ENCODE measurements around the gene TRAPPC8.
"Not testable (repeated sequence)": the region's sequence is repeated elsewhere in the genome, so short reads cannot be mapped to it uniquely, and the experiment has no call there.

Gene TRAPPC8

GRCh38 chr18:31918733-31919132, 24.2 kb downstream of the TRAPPC8 start:
- Histone ChIP-seq H3K4me1 (ENCODE audit: control insufficient read depth, insufficient read depth, low read length) (no peaks in the 10 kb centered on the region), H3K27me3 (ENCODE audit: control insufficient read depth, insufficient read depth, low read length) (no peaks in the 10 kb centered on the region), H3K4me3 (ENCODE audit: low read length) (no peak overlapping the region), H3K36me3 (ENCODE audit: control insufficient read depth, insufficient read depth, low read length) (no peaks in the 10 kb centered on the region), H3K27ac (ENCODE audit: low read length) (no peak overlapping the region), H3K9me3 (ENCODE audit: control insufficient read depth, insufficient read depth, low read length) (no peaks in the 10 kb centered on the region)
- no peak for DNase-seq (ENCODE audit: low read depth, low spot score)
- no CpG with 5 or more reads among the region's 1 CpG for WGBS (ENCODE audit: insufficient coverage, insufficient read length)

GRCh38 chr18:31901063-31901462, 41.9 kb downstream of the TRAPPC8 start:
- no peak for DNase-seq (ENCODE audit: low read depth, low spot score)
- H3K27me3 ChIP-seq (ENCODE audit: control insufficient read depth, insufficient read depth, low read length), result no peaks in the 10 kb centered on the region
- H3K9me3 ChIP-seq (ENCODE audit: control insufficient read depth, insufficient read depth, low read length), result no peaks in the 10 kb centered on the region
- H3K4me3 ChIP-seq (ENCODE audit: low read length), result no peak overlapping the region
- no peak overlapping the region for H3K27ac ChIP-seq (ENCODE audit: low read length)
- peaks cover 8% of the 10 kb centered on the region; the same call in 1 of the 2 replicates for H3K36me3 ChIP-seq (ENCODE audit: control insufficient read depth, insufficient read depth, low read length)
- H3K4me1 ChIP-seq (ENCODE audit: control insufficient read depth, insufficient read depth, low read length), result no peaks in the 10 kb centered on the region

- DNase-seq (ENCODE audit: low read depth, low spot score); H3K4me1 ChIP-seq (ENCODE audit: control insufficient read depth, insufficient read depth, low read length); H3K27me3 ChIP-seq (ENCODE audit: control insufficient read depth, insufficient read depth, low read length); H3K27ac ChIP-seq (ENCODE audit: low read length); H3K36me3 ChIP-seq (ENCODE audit: control insufficient read depth, insufficient read depth, low read length); H3K4me3 ChIP-seq (ENCODE audit: low read length); H3K9me3 ChIP-seq (ENCODE audit: control insufficient read depth, insufficient read depth, low read length): not testable (repeated sequence)
- no CpG with 5 or more reads among the region's 7 CpGs for whole genome bisulfite sequencing (ENCODE audit: insufficient coverage, insufficient read length)
These were observed 43.2 kb downstream of the TRAPPC8 start for GRCh38 chr18:31899771-31900170.

GRCh38 chr18:31892936-31893335, 50.0 kb downstream of the TRAPPC8 start:
- no peak overlapping the region for H3K27ac ChIP-seq (ENCODE audit: low read length)
- no peak overlapping the region for H3K4me3 ChIP-seq (ENCODE audit: low read length)
- H3K9me3 ChIP-seq (ENCODE audit: control insufficient read depth, insufficient read depth, low read length), result no peaks in the 10 kb centered on the region
- H3K27me3 ChIP-seq (ENCODE audit: control insufficient read depth, insufficient read depth, low read length), result no peaks in the 10 kb centered on the region
- H3K36me3 ChIP-seq (ENCODE audit: control insufficient read depth, insufficient read depth, low read length), result peaks cover 2% of the 10 kb centered on the region; the same call in 1 of the 2 replicates
- no CpG with 5 or more reads among the region's 4 CpGs for WGBS (ENCODE audit: insufficient coverage, insufficient read length)
- H3K4me1 ChIP-seq (ENCODE audit: control insufficient read depth, insufficient read depth, low read length), result no peaks in the 10 kb centered on the region
- no peak for DNase-seq (ENCODE audit: low read depth, low spot score)

- Histone ChIP-seq H3K36me3 (ENCODE audit: control insufficient read depth, insufficient read depth, low read length) (no peaks in the 10 kb centered on the region; the same call in 1 of the 2 replicates), H3K4me3 (ENCODE audit: low read length) (no peak overlapping the region), H3K27ac (ENCODE audit: low read length) (no peak overlapping the region), H3K4me1 (ENCODE audit: control insufficient read depth, insufficient read depth, low read length) (no peaks in the 10 kb centered on the region), H3K27me3 (ENCODE audit: control insufficient read depth, insufficient read depth, low read length) (no peaks in the 10 kb centered on the region), H3K9me3 (ENCODE audit: control insufficient read depth, insufficient read depth, low read length) (no peaks in the 10 kb centered on the region)
- DNase-seq (ENCODE audit: low read depth, low spot score), result no peak
- WGBS (ENCODE audit: insufficient coverage, insufficient read length), result no CpG with 5 or more reads among the region's 3 CpGs
These were observed 51.4 kb downstream of the TRAPPC8 start for GRCh38 chr18:31891566-31891965.

- Histone ChIP-seq H3K27me3 (ENCODE audit: control insufficient read depth, insufficient read depth, low read length) (no peaks in the 10 kb centered on the region), H3K9me3 (ENCODE audit: control insufficient read depth, insufficient read depth, low read length) (no peaks in the 10 kb centered on the region), H3K27ac (ENCODE audit: low read length) (no peak overlapping the region), H3K4me1 (ENCODE audit: control insufficient read depth, insufficient read depth, low read length) (no peaks in the 10 kb centered on the region), H3K4me3 (ENCODE audit: low read length) (no peak overlapping the region), H3K36me3 (ENCODE audit: control insufficient read depth, insufficient read depth, low read length) (no peaks in the 10 kb centered on the region; the same call in 1 of the 2 replicates)
- DNase-seq (ENCODE audit: low read depth, low spot score), result no peak
- WGBS (ENCODE audit: insufficient coverage, insufficient read length), result no CpG with 5 or more reads among the region's 4 CpGs
These were observed 58.9 kb downstream of the TRAPPC8 start for GRCh38 chr18:31884020-31884419.

- no peak overlapping the region for H3K4me3 ChIP-seq (ENCODE audit: low read length)
- WGBS (ENCODE audit: insufficient coverage, insufficient read length), result no CpG with 5 or more reads among the region's 1 CpG
- H3K36me3 ChIP-seq (ENCODE audit: control insufficient read depth, insufficient read depth, low read length), result no peaks in the 10 kb centered on the region
- H3K9me3 ChIP-seq (ENCODE audit: control insufficient read depth, insufficient read depth, low read length), result no peaks in the 10 kb centered on the region
- no peak overlapping the region for H3K27ac ChIP-seq (ENCODE audit: low read length)
- no peak for DNase-seq (ENCODE audit: low read depth, low spot score)
- no peaks in the 10 kb centered on the region for H3K27me3 ChIP-seq (ENCODE audit: control insufficient read depth, insufficient read depth, low read length)
- H3K4me1 ChIP-seq (ENCODE audit: control insufficient read depth, insufficient read depth, low read length), result no peaks in the 10 kb centered on the region
These were observed 62.6 kb downstream of the TRAPPC8 start for GRCh38 chr18:31880186-31880898.

- Histone ChIP-seq H3K27me3 (ENCODE audit: control insufficient read depth, insufficient read depth, low read length) (no peaks in the 10 kb centered on the region), H3K36me3 (ENCODE audit: control insufficient read depth, insufficient read depth, low read length) (no peaks in the 10 kb centered on the region), H3K4me1 (ENCODE audit: control insufficient read depth, insufficient read depth, low read length) (no peaks in the 10 kb centered on the region), H3K4me3 (ENCODE audit: low read length) (no peak overlapping the region), H3K27ac (ENCODE audit: low read length) (no peak overlapping the region), H3K9me3 (ENCODE audit: control insufficient read depth, insufficient read depth, low read length) (no peaks in the 10 kb centered on the region)
- WGBS (ENCODE audit: insufficient coverage, insufficient read length), result no CpG with 5 or more reads among the region's 4 CpGs
- DNase-seq (ENCODE audit: low read depth, low spot score), result no peak
These were observed 64.6 kb downstream of the TRAPPC8 start for GRCh38 chr18:31878358-31878757.

- H3K4me1 ChIP-seq (ENCODE audit: control insufficient read depth, insufficient read depth, low read length), result no peaks in the 10 kb centered on the region
- H3K27me3 ChIP-seq (ENCODE audit: control insufficient read depth, insufficient read depth, low read length), result no peaks in the 10 kb centered on the region
- no peaks in the 10 kb centered on the region for H3K36me3 ChIP-seq (ENCODE audit: control insufficient read depth, insufficient read depth, low read length)
- no peak overlapping the region for H3K4me3 ChIP-seq (ENCODE audit: low read length)
- no peak overlapping the region for H3K27ac ChIP-seq (ENCODE audit: low read length)
- no peak for DNase-seq (ENCODE audit: low read depth, low spot score)
- no peaks in the 10 kb centered on the region for H3K9me3 ChIP-seq (ENCODE audit: control insufficient read depth, insufficient read depth, low read length)
- no CpG with 5 or more reads among the region's 5 CpGs for WGBS (ENCODE audit: insufficient coverage, insufficient read length)
These were observed 65.0 kb downstream of the TRAPPC8 start for GRCh38 chr18:31877900-31878299.

- no CpG with 5 or more reads among the region's 4 CpGs for WGBS (ENCODE audit: insufficient coverage, insufficient read length)
- no peak for DNase-seq (ENCODE audit: low read depth, low spot score)
- H3K36me3 ChIP-seq (ENCODE audit: control insufficient read depth, insufficient read depth, low read length), result no peaks in the 10 kb centered on the region
These were observed 66.2 kb downstream of the TRAPPC8 start for GRCh38 chr18:31876707-31877106.

GRCh38 chr18:31875301-31875700, 67.6 kb downstream of the TRAPPC8 start:
- no peaks in the 10 kb centered on the region for H3K27me3 ChIP-seq (ENCODE audit: control insufficient read depth, insufficient read depth, low read length)
- no peak for DNase-seq (ENCODE audit: low read depth, low spot score)
- no peak overlapping the region for H3K27ac ChIP-seq (ENCODE audit: low read length)
- WGBS (ENCODE audit: insufficient coverage, insufficient read length), result no CpG with 5 or more reads among the region's 2 CpGs
- H3K4me3 ChIP-seq (ENCODE audit: low read length), result no peak overlapping the region
- H3K4me1 ChIP-seq (ENCODE audit: control insufficient read depth, insufficient read depth, low read length), result no peaks in the 10 kb centered on the region
- no peaks in the 10 kb centered on the region for H3K36me3 ChIP-seq (ENCODE audit: control insufficient read depth, insufficient read depth, low read length)
- no peaks in the 10 kb centered on the region for H3K9me3 ChIP-seq (ENCODE audit: control insufficient read depth, insufficient read depth, low read length)

More at GRCh38 chr18:31876707-31877106, 66.2 kb downstream of the TRAPPC8 start:
- Histone ChIP-seq H3K4me3 (ENCODE audit: low read length) (no peak overlapping the region), H3K27ac (ENCODE audit: low read length) (no peak overlapping the region), H3K4me1 (ENCODE audit: control insufficient read depth, insufficient read depth, low read length) (no peaks in the 10 kb centered on the region), H3K9me3 (ENCODE audit: control insufficient read depth, insufficient read depth, low read length) (no peaks in the 10 kb centered on the region), H3K27me3 (ENCODE audit: control insufficient read depth, insufficient read depth, low read length) (no peaks in the 10 kb centered on the region)
